ENCODE data around the gene MYO1A.
"Not testable (repeated sequence)": the region's sequence is repeated elsewhere in the genome, so short reads cannot be mapped to it uniquely, and the experiment has no call there.

Gene MYO1A

DNA sequence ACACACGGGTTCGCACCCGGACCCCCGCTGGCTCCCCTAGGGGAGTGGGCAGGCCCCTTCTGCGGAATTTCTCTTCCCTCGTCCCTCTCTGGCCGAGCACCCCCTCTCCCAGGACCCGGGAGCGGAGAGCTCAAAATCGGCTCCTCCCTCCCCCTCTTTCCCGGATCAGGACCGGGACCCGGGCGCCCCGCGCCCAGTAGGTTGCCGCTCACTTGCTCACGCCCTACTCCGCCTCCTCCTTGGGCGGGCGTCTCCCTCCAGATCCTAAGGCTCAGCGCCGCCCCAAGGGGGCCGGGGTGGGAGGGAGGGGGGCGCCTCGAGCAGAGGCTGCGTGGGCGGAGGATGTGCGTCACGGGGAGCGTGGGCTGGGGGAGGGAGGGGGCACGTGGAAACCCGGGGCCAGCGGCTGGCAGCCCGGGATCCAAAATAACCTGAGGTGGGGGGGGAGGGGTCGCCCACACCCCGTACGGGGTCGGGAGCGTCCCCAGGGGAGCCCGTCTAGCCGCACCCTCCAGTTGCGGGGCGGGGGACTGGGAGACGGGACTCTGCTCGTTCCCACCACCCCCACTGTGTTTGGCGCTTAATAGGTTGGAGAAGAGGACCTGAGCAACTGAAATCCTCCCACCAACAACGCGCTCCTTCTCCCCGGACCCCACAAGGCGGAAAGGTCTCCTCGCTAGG lies 37.2 kb upstream of the MYO1A start:
- peak; percentile 90 for DNase-seq (ENCODE audit: low spot score)

DNA sequence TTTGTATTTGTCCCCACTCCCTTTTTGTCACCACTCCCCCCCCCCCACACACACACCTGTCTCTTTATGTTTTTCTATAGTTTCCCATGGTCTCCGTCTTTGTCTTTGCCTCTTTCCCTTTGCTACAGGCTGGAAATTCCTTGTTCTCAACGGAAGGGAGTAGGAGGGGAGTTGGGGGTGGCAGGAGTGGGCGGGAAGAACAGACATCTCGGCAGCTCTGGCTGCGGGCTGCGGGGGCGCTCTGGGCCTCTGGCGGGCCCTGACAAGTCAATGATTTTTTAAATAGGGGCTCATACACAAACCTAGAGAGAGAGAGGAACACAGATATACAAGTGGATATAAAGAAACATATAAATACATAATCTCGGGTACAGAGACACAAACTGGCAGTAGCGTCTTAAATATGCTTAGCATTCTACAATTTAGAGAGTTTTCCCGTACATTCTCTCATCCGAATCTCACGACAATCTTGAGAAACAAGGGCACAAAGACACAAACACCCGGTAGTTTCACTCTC lies 36.6 kb upstream of the MYO1A start:
- DNase-seq (ENCODE audit: low spot score): peak; percentile 40

DNA sequence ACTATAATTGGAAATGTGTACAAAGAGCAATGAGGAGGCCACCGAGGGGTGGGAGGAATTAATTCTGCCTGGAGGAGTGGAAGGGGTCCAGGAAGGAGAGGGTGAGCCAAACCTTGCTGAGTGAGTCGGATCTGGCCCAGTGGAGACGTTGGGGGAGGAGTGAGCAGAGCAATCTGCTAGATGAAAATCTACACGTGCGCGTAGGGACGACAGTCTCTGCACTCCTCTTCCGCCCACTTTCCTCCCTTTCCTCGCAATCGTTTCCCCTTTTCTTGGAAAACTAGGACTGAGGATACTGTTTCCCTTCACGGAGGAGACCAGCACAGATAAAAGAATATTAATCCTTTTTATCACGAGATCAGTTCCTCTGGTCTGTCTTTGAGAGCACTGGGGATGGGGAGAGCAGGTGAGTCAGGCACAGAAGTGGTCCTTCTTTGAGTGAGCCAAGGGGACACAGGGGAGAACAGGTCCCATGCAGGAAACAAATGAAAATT lies 36.1 kb upstream of the MYO1A start:
- no peak for DNase-seq (ENCODE audit: low spot score)

DNA sequence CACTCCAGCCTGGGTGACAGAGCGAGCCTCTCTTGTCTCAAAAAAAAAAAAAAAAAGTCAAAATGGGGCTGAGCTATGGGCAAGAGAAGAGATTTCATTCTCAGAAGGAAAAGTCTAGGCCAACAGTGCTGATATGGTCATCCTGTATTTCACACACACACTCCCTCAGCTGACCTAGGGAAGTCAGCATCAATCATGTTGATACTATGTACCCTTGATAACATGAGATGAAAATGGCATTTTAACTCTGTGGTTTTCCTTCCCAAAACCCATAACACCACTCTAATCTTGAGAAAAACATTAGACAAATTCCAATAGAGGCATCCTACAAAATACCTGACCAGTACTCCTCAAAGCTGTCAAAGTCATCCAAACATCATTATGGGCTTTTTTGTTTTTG lies 30.9 kb upstream of the MYO1A start:
- no peak for DNase-seq (ENCODE audit: low spot score)

DNA sequence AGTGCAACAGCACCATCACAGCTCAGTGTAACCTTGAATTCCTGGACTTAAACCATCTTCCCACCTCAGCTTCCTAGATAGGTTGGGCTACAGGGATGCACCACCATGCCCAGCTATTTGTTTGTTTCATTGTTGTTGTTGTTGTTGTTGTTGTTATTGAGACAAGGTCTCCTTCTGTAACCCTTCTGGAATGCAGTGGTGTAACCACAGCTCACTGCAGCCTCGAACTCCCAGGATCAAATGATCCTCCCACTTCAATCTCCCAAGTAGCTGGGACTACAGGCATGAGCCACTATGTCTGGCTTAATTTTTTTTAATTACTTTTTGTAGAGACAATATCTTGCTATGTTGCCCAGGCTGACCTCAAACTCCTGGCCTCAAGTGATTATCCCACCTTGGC lies 29.9 kb upstream of the MYO1A start:
- no peak for DNase-seq (ENCODE audit: low spot score)

DNA sequence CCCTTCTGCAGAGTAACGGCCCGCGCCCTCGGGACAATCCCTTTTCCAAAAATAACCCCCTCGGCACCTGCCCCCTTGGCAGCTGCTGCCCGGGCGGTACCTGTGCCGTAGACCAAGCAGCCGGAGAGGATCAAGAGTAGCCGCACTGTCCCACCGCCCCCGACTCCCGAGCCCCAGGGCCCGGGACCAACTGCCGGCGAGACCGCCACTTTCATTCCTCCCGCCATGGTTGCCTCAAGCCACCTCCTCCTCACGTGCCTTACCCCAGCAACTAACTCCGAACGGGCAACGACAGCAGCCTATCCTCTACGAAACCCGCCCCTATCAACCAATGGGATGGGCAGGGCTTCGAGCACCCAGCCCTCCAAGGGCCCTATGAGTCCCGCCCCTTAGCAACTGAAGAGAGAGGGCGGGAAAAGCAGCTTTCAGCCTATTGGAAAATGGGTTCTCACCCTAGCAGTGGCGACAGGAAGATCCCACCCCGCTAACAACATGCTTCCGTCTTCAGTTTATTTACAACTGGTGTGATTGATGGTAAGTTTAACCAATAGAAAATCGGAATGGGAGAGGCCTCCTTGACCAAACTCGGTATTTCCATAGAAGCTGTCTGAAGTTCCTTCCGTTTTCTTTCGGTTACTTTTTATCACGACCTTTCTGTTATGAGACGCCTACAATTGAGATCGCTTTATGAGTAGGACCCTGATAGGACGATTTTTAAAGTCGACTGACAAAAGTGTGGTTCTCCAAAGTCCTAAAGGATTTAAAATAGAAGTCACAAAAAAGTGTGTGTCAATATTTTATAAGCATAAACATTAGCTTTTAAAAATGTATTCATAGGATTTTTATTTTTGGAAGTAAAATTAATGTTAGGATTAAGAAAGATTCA lies 28.8 kb upstream of the MYO1A start, which contains the start of gene NEMP1:
NEMP1 (minus strand) TSS at position 273 of the 886 bp plus-strand sequence; CDS start at position 227, 46 bp downstream.
- DNase-seq (ENCODE audit: low spot score): peak; percentile 99

DNA sequence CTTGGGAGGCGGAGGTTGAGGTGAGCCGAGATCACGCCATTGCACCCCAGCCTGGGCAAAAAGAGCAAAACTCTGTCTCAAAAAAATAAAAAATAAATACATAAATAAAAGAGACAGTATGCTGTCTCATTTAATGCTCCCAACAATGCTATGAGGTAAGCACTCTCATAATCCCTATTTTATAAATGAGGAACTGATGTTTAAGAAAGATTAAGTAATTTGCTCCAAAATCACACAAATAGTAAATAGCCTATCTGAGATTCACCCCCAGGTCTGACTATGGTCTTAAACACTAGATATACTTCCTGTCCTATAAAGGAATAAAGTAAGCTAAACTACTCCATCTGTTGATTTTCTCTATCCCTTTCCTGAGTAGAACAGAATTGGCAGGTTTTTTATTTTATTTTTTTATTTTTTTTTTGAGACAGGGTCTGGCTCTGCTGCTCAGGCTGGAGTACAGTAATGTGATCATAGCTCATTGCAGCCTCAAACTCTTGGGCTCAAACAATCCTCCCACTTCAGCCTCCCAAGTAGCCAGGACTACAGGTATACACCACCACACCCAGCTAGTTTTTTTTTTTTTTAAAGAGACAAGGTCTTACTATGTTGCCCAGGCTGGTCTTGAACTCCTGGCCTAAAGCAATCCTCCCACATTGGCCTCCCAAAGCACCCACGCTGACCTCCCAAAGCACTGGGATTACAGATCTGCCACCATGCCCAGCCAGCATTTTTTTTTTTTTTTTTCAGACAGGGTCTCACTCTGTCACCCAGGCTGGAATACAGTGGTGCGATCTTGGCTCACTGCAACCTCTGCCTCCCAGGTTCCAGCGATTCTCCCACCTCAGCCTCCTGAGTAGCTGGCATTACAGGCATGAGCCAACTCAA lies 23.9 kb upstream of the MYO1A start:
- not testable (repeated sequence) for DNase-seq (ENCODE audit: low spot score)

DNA sequence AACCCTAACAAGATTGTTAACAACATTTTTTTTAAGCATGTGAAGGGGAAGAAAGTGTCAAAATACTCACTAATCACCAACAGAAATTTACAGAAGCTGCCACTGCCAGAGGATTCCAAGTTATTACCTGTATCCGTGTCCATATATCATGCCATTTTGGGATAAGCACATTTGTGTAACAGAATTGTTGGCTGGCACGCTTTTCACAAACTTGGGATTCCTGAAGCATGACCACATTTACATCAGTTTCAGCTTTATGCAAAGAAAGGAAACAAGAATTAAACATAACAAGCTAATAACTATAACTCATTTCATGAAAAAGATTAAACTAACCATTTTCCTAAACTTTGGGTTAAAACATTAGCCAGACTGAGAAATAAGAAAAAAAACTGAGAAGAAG lies 22.7 kb upstream of the MYO1A start:
- no peak for DNase-seq (ENCODE audit: low spot score)

DNA sequence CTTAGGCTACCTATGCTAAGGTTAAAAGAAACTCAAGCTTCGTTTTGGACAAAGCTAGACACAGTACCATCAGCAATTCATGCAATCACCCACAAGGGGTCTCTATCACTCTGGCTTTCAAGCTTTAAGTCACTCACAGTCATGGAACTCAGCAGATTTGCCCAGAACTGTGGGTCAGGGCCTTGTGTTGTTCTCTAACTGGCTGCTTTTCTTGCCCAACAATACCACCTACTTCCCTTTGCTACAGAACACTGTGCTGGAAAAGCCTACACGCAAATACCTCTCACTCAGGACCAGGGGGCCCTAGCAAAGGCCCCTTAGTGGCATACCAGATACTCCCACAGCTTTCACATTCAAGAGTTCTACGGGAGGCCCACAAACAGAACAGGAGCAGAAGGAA lies 19.6 kb upstream of the MYO1A start:
- peak; percentile 78 for DNase-seq (ENCODE audit: low spot score)

DNA sequence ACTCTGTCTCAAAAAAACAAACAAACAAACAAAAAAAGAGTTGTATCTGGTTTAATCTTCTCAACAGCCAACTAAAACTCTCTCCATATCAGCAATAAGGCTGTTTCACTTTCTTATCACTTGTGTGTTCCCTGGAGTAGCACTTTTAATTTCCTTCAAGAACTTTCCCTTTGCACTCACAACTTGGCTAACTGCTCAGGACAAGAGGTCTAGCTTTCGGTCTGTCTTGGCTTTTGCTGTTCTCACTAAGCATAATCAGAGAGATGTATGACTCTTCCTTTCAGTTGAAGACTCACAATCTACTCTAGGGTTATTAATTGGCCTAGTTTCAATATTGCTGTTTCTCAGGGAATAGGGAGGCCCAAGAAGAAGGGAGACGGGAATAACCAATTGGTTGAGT lies 16.3 kb upstream of the MYO1A start:
- DNase-seq (ENCODE audit: low spot score): no peak

DNA sequence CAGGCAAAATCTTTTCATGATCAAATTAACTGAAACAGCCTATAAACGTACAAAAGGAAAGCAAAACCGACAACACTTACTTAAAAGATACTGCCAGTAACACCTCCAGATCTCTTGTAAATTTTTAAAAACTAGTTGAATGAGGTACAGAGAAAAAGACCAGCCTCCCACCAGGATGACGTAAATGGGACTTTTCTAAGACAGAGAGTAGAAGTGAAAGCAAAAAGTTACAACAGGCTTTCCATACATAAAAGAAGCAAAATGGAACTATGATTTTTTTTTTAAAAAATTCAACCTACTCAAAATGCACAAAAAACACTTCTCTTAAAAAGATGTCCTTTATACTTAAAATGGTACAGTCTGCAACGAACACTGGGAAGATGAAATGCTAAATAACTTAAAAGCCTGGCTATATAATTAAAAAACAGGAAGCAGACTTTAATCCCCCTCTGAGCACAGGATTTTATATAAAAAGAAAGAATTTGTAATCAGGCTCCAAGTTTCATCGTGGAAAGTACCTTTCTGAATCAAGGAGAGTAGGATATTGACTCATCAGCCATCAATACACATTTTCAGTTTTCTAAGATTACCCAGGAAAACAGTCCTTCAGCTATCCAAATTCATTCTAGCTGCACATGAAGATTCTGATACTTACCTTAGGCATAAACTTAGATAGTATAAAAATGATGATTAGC lies 14.2 kb upstream of the MYO1A start:
- peak; percentile 67 for DNase-seq (ENCODE audit: low spot score)

DNA sequence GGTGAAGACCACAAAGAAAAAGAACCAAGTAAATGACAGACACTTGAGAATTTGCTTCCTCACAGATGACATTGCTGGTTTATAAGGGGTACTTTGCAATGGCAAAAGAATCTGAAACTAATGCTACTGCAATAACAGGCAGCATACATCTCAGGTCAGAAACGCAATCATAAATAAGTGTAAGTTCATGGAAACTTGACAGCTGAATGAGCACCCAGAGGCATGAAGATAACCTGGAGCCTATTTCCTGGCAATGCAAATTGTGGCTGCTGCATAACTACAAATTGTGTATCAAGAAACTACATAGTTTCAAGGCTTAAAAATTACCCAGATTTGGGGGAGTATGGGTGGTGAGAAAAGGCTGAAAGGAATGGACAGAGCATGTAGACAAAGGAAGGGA lies 8.5 kb upstream of the MYO1A start:
- DNase-seq (ENCODE audit: low spot score): no peak

DNA sequence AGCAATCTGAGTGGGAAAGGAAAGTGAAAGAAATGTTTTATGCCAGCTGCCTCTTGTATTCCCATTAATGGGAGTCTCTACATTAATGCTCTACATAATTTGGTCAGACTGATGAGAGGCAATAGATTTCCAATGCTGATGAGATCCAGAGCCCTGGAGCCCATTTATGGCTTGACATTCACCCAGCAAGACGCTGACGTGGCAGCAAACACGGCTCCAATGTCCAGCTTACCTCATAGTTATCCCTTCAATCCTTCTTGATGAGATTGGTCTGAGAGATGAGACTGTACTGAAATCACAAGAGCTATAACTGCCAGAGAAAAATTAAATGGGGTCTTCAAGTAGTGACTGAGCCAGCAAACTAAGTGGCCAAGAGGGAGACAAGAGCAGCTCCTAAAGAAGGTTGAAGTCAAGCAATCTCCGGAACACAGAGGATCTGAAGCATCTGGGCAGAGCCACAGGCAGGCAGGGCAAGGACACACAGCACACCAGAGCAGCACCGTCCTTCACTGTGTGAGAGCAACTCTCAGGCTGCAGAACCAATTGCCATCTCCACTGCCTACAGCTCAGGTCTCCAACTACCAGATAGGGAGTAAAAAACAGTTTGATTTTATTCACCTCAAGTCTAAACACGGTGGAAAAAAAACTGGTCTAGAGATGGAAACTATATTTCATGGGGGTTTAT lies 7.3 kb upstream of the MYO1A start:
- no peak for DNase-seq (ENCODE audit: low spot score)

DNA sequence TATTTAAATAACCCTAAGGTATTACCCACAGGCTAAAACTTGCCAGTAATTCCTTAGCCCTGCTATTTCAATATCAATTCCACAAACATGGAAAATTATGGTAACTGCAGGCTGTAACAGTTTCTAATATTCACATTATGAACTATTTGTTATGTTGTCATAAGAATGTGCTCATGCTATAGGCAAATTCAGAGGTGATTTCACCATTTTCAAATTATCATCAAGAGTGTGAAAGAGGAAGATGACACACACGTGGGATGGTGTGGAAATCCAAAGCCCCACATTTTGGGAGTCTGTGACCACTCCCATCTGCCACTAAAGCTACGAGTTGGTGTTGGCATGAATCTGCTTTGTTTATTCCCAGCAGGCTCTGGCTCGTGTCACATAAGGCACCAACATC lies 5.9 kb upstream of the MYO1A start:
- DNase-seq (ENCODE audit: low spot score): no peak

DNA sequence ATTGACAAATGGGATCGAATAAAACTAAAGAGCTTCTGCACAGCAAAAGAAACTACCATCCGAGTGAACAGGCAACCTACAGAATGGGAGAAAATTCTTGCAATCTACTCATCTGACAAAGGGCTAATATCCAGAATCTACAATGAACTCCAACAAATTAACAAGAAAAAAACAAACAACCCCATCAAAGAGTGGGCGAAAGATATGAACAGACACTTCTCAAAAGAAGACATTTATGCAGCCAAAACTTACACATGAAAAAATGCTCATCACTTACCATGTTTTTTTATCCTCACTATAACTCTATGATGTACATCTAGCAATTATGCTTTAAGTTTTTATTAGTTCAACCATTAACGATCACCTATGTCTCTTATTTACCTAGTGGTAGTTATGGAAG lies 4.0 kb upstream of the MYO1A start:
- DNase-seq (ENCODE audit: low spot score): not testable (repeated sequence)

DNA sequence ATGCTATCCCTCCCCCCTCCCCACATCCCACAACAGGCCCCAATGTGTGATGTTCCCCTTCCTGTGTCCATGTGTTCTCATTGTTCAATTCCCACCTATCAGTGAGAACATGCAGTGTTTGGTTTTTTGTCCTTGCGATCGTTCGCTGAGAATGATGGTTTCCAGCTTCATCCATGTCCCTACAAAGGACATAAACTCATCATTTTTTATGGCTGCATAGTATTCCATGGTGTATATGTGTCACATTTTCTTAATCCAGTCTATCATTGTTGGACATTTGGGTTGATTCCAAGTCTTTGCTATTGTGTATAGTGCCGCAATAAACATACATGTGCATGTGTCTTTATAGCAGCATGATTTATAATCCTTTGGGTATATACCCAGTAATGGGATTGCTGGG lies 3.2 kb upstream of the MYO1A start:
- not testable (repeated sequence) for DNase-seq (ENCODE audit: low spot score)

DNA sequence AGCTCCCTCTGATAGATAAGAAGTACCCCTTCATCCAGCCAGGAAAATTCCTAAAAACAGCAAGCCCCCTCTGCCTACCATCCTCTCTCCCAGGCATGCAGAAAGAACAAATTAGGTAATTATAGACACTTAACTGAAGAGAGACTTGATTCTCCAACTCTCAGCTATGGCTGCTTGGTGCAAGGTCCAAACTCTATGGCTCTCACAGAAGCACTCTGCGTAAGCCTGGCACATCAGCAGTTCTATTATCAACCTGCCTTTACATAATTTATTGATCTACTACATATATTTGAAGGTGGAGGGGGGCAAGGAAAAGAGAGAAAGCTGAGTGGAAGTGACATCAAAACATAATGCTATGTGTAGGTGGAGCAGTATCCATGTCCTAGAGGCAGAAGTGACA lies 1.1 kb upstream of the MYO1A start:
- DNase-seq (ENCODE audit: low spot score): no peak

DNA sequence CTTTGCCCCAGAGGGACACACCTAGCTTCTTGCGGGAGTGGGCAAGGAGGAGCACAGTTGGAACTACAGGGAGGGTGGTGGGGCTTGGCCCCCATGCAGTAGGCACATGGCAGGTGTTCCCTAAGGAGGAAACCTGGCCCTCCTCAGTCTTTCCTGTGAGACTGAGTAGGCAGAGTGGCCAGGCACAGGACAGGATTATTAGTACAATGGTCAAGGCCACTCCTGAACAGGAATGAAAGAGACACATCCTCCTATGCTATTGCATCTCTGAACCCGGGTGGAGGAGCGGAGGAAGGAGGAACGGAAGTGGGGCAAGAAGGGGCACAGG lies 846 bp downstream of the MYO1A start:
- no peak for DNase-seq (ENCODE audit: low spot score)

DNA sequence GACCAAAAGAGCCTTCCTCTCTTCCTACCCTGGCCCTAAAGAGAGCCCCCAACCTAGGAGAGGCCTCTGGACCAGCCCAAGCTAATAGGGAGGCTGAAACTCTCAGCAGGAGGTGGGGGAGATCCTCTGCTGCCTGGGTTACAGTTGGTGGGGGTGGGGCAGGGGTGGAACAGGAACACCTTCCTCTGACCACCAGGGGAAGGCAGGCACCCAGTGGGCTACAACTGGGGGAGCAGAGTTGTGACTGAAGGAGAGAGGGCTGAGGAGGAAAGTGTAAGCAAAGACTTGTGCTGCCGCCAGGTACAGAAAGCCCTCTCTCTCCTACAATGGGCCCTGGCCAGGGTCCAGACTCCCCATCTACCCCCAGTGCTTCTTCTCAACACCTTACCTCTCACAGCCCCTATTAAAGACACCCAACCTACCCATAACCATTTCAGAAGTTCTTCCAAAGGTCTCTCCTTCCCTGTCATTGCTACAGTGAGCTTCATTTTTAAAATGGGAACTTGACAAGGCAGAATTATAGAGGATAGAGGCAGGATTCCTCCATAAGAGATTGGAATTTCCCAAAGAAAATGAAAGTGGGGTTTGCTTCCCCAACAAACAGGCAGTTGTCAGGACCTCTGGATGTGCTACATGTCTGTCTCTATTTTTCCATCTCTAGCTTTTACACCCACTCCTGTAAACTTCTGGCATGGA lies 1.4 kb downstream of the MYO1A start:
- no peak for DNase-seq (ENCODE audit: low spot score)

DNA sequence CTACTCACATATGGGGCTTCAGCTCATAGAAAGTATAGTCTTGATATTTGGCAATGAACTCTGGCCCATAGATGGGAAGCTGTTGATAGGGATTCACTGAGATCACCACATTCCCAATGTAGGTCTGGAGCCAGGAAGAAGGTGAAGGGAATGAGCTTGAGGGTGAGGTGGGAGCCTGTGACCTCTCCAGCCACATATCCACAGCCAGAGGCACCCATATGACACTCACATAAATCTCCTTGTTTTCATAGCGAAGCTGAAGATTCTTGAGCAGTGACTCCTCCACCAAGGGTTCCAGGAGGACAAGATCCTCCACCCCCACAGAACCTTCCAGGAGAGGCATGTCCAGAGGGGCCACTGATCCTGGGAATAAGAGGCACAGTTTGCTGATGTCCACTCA lies 1.9 kb downstream of the MYO1A start:
- DNase-seq (ENCODE audit: low spot score): no peak

Measured in CD4-positive, alpha-beta T cell treated with Interleukin-6 at 100 ng/mL for 8 hours (primary cell).